AG09309 (cell line): ENCODE results near the gene HSPE1.

Experiments
- DNase-seq: peaks from one replicate; pipeline ENCODE4 v3.0.0-alpha.2; 2010; ENCODE audit warnings: low read depth
- H3K4me3 ChIP-seq: 2 replicates; pipeline ENCODE4 v1.5.1; 2011; ENCODE audit warnings: mild to moderate bottlenecking, low read depth, low read length, moderate library complexity; ENCODE audit not compliant: control insufficient read depth
- CTCF ChIP-seq: IDR thresholded peaks from 2 replicates; pipeline ENCODE4 v1.5.1; 2011; ENCODE audit warnings: mild to moderate bottlenecking, low read depth, low read length, inconsistent platforms; ENCODE audit not compliant: insufficient read depth, control insufficient read depth; ENCODE audit errors: missing control alignments

HSPE1 gene

GRCh38 chr2:197504512-197504911 lies 4.3 kb downstream of the HSPE1 start:
- no peak overlapping the region for H3K4me3 ChIP-seq
- no peak for DNase-seq
- no peak for TF ChIP-seq CTCF

GRCh38 chr2:197506658-197507057 lies 6.5 kb downstream of the HSPE1 start:
- DNase-seq: no peak
- no peak for TF ChIP-seq CTCF
- no peak overlapping the region for H3K4me3 ChIP-seq

GRCh38 chr2:197513915-197514314 lies 13.7 kb downstream of the HSPE1 start:
- no peak for TF ChIP-seq CTCF
- DNase-seq: no peak
- H3K4me3 ChIP-seq: no peak overlapping the region

- DNase-seq: no peak
- no peak overlapping the region; the same call in 1 of the 2 replicates for H3K4me3 ChIP-seq
- TF ChIP-seq CTCF: no peak
Observed at GRCh38 chr2:197514754-197515153, 14.6 kb downstream of the HSPE1 start.

GRCh38 chr2:197515315-197515738 lies 15.1 kb downstream of the HSPE1 start:
- no peak for TF ChIP-seq CTCF
- no peak for DNase-seq
- peak overlapping the region; percentile 91 for H3K4me3 ChIP-seq

GRCh38 chr2:197515739-197516392 lies 15.7 kb downstream of the HSPE1 start, which contains the start of gene MOB4:
MOB4 (plus strand) TSS chr2:197516066; CDS start chr2:197516087, 21 bp downstream.
- TF ChIP-seq CTCF: no peak
- DNase-seq: peak; percentile 73
- peak within 1 kb of the TSS; percentile 91 for H3K4me3 ChIP-seq

GRCh38 chr2:197516393-197516761 lies 16.2 kb downstream of the HSPE1 start:
- no peak for TF ChIP-seq CTCF
- no peak for DNase-seq
- peak overlapping the region; percentile 91 for H3K4me3 ChIP-seq
